ENCODE results near the gene SERGEF. TPM values are rescaled to one million over a fixed set of nuclear protein-coding genes. Genes with fewer than 3 reads are reported as not detected.
A peak's percentile ranks its signal among the peaks of the same experiment; 100 is the strongest.

The SERGEF gene
- total RNA-seq, 1 donor = 16.9 TPM

- no peak for DNase-seq (ENCODE audit: low read depth)
- no peak overlapping the region for H3K4me3 ChIP-seq (ENCODE audit: low read depth, low read length)
- no peak for TF ChIP-seq CTCF (IDR thresholded peaks at IDR 0.05; ENCODE audit: insufficient read depth, low read length)
These were observed 94.7 kb downstream of the SERGEF start for GRCh38 chr11:17918049-17918605.

- no peak for TF ChIP-seq CTCF (IDR thresholded peaks at IDR 0.05; ENCODE audit: insufficient read depth, low read length)
- H3K4me3 ChIP-seq (ENCODE audit: low read depth, low read length) = no peak overlapping the region
- no peak for DNase-seq (ENCODE audit: low read depth)
These were observed 95.3 kb downstream of the SERGEF start for GRCh38 chr11:17917556-17917955.

- no peak for TF ChIP-seq CTCF (IDR thresholded peaks at IDR 0.05; ENCODE audit: insufficient read depth, low read length)
- no peak for DNase-seq (ENCODE audit: low read depth)
- H3K4me3 ChIP-seq (ENCODE audit: low read depth, low read length) = no peak overlapping the region
These were observed 97.2 kb downstream of the SERGEF start for GRCh38 chr11:17915500-17916143.

- H3K4me3 ChIP-seq (ENCODE audit: low read depth, low read length) = no peak overlapping the region
- TF ChIP-seq CTCF (IDR thresholded peaks at IDR 0.05; ENCODE audit: insufficient read depth, low read length) = no peak
- DNase-seq (ENCODE audit: low read depth) = no peak
These were observed 97.9 kb downstream of the SERGEF start for GRCh38 chr11:17914957-17915356.

- H3K4me3 ChIP-seq (ENCODE audit: low read depth, low read length) = no peak overlapping the region
- TF ChIP-seq CTCF (IDR thresholded peaks at IDR 0.05; ENCODE audit: insufficient read depth, low read length) = no peak
- DNase-seq (ENCODE audit: low read depth) = no peak
These were observed 105.8 kb downstream of the SERGEF start for GRCh38 chr11:17907046-17907445.

GRCh38 chr11:17906436-17906835 is 106.4 kb downstream of the SERGEF start:
- TF ChIP-seq CTCF (IDR thresholded peaks at IDR 0.05; ENCODE audit: insufficient read depth, low read length) = peak; percentile 5
- no peak for DNase-seq (ENCODE audit: low read depth)
- H3K4me3 ChIP-seq (ENCODE audit: low read depth, low read length) = no peak overlapping the region

GRCh38 chr11:17905477-17905876 is 107.4 kb downstream of the SERGEF start:
- no peak for TF ChIP-seq CTCF (IDR thresholded peaks at IDR 0.05; ENCODE audit: insufficient read depth, low read length)
- H3K4me3 ChIP-seq (ENCODE audit: low read depth, low read length) = no peak overlapping the region
- no peak for DNase-seq (ENCODE audit: low read depth)

Measured in fibroblast of the aortic adventitia (primary cell).